H1 (cell line): ENCODE results near the gene MPP3. TPM values are rescaled to one million over a fixed set of nuclear protein-coding genes. Genes with fewer than 3 reads are reported as not detected.

Experiments used
- CTCF ChIA-PET: fragments of 300-600 bp; sonication (Branson Sonifier 250); formaldehyde crosslinking; loops from one replicate; lab custom pipeline; 2021; ENCODE audit not compliant: partially characterized antibody; lab: Charles Lee
- POLR2A ChIA-PET: fragments of 300-600 bp; sonication (Branson Sonifier 250); formaldehyde crosslinking; loops from one replicate; lab custom pipeline; 2021; ENCODE audit warnings: inconsistent platforms; ENCODE audit not compliant: partially characterized antibody; lab: Charles Lee
- DNase-seq, 2 experiments: peaks; one replicate each; pipeline versions ENCODE4 v3.0.0 to v3.0.0-alpha.2; 2010 to 2022; ENCODE audit warnings: low spot score in 2 of 2, low read depth in 1 of 2, mixed read lengths in 1 of 2
- FAIRE-seq: peaks from 2 replicates; lab custom pipeline; 2011; peaks lifted over from hg19 to GRCh38; lab: Jason Lieb, UNC
- H2AFZ ChIP-seq: 2 replicates; pipeline ENCODE4 v1.8.1; 2012; ENCODE audit warnings: low read length, inconsistent platforms
- H2AK5ac ChIP-seq: 2 replicates; pipeline ENCODE4 v1.6.1; 2013; ENCODE audit warnings: low read depth, low read length
- H2BK120ac ChIP-seq: replicated peaks from 2 replicates; pipeline ENCODE3; 2013; ENCODE audit warnings: low read depth, low read length, inconsistent platforms
- H2BK12ac ChIP-seq: 2 replicates; pipeline ENCODE4 v1.6.1; 2013; ENCODE audit warnings: low read depth, low read length
- H2BK15ac ChIP-seq: 2 replicates; pipeline ENCODE4 v1.6.1; 2013; ENCODE audit warnings: low read length
- H2BK20ac ChIP-seq: 2 replicates; pipeline ENCODE4 v1.6.1; 2013; ENCODE audit warnings: low read length
- H2BK5ac ChIP-seq: 2 replicates; pipeline ENCODE4 v1.6.1; 2013; ENCODE audit warnings: low read depth, low read length
- H3K14ac ChIP-seq: 2 replicates; pipeline ENCODE4 v1.6.1; 2013; ENCODE audit warnings: inconsistent platforms; ENCODE audit not compliant: insufficient read length
- H3K18ac ChIP-seq: 2 replicates; pipeline ENCODE4 v1.6.1; 2013; ENCODE audit warnings: low read length; ENCODE audit errors: extremely low read depth
- H3K23ac ChIP-seq: 2 replicates; pipeline ENCODE4 v1.6.1; 2013; ENCODE audit warnings: inconsistent platforms; ENCODE audit not compliant: insufficient read length
- H3K23me2 ChIP-seq: 2 replicates; pipeline ENCODE4 v1.6.1; 2013; ENCODE audit warnings: low read depth, low read length
- H3K27ac ChIP-seq: 2 replicates; pipeline ENCODE4 v1.6.1; 2011; ENCODE audit warnings: low read depth, low read length, inconsistent platforms
- H3K27me3 ChIP-seq, 4 experiments: replicated peaks in 1 of 4; 1 replicate in 1 of 4; 2 replicates in 3 of 4; pipeline versions ENCODE4 v1.6.1 to v1.8.1; 2011 to 2013; ENCODE audit warnings: low read length in 3 of 4, mild to moderate bottlenecking in 3 of 4, inconsistent platforms in 2 of 4, mixed read lengths in 2 of 4, moderate library complexity in 1 of 4; ENCODE audit not compliant: control insufficient read depth in 3 of 4, insufficient read depth in 3 of 4; ENCODE audit errors: extremely low read depth in 1 of 4
- H3K36me3 ChIP-seq, 4 experiments: 2 replicates each; pipeline versions ENCODE4 v1.6.1 to v1.8.1; 2011 to 2013; ENCODE audit warnings: mild to moderate bottlenecking in 4 of 4, low read length in 3 of 4, moderate library complexity in 2 of 4, control low read depth in 1 of 4, inconsistent platforms in 1 of 4; ENCODE audit not compliant: insufficient read depth in 4 of 4, control insufficient read depth in 2 of 4
- H3K4ac ChIP-seq: replicated peaks from 2 replicates; pipeline ENCODE3; 2013; ENCODE audit warnings: low read length, low read depth, mixed read lengths, inconsistent platforms; ENCODE audit not compliant: insufficient read length
- H3K4me1 ChIP-seq, 4 experiments: replicated peaks in 1 of 4; 1 replicate in 1 of 4; 2 replicates in 3 of 4; pipeline versions ENCODE4 v1.6.1 to v1.8.1; 2011 to 2013; ENCODE audit warnings: low read length in 3 of 4, inconsistent platforms in 2 of 4, mixed read lengths in 1 of 4; ENCODE audit not compliant: insufficient read depth in 4 of 4, control insufficient read depth in 3 of 4
- H3K4me2 ChIP-seq, 2 experiments: 2 replicates each; pipeline versions ENCODE4 v1.6.1 to v1.8.1; 2011 to 2013; ENCODE audit warnings: low read depth in 2 of 2, low read length in 2 of 2, control low read depth in 1 of 2, inconsistent platforms in 1 of 2, mild to moderate bottlenecking in 1 of 2; ENCODE audit not compliant: insufficient read depth in 1 of 2
- H3K4me3 ChIP-seq, 4 experiments: fragments of 200-600, 300-600 bp in 1 of 4; sonication (generic), shearing (Covaris generic), sonication (Bioruptor Twin) in 1 of 4; 2 replicates each; pipeline versions ENCODE4 v1.5.1 to v1.8.1; 2011 to 2016; ENCODE audit warnings: low read length in 4 of 4, low read depth in 3 of 4, control low read depth in 2 of 4, inconsistent platforms in 2 of 4, mild to moderate bottlenecking in 2 of 4, mixed read lengths in 1 of 4, moderate library complexity in 1 of 4; ENCODE audit not compliant: insufficient read depth in 2 of 4; ENCODE audit errors: extremely low read depth in 1 of 4
- H3K56ac ChIP-seq: replicated peaks from 2 replicates; pipeline ENCODE3; 2013; ENCODE audit warnings: low read depth, mild to moderate bottlenecking, mixed read lengths, low read length, inconsistent platforms; ENCODE audit not compliant: insufficient read length
- H3K79me1 ChIP-seq: 2 replicates; pipeline ENCODE4 v1.6.1; 2013; ENCODE audit warnings: low read depth, low read length, control low read depth
- H3K79me2 ChIP-seq, 2 experiments: 2 replicates each; pipeline versions ENCODE4 v1.6.1 to v1.8.1; 2012 to 2013; ENCODE audit warnings: low read length in 2 of 2, mild to moderate bottlenecking in 2 of 2, inconsistent platforms in 1 of 2; ENCODE audit not compliant: insufficient read depth in 2 of 2, control insufficient read depth in 1 of 2
- H3K9ac ChIP-seq, 4 experiments: replicated peaks in 1 of 4; 1 replicate in 1 of 4; 2 replicates in 3 of 4; pipeline versions ENCODE4 v1.6.1 to v1.8.1; 2011 to 2013; ENCODE audit warnings: low read depth in 3 of 4, low read length in 3 of 4, control low read depth in 2 of 4, mild to moderate bottlenecking in 2 of 4, moderate library complexity in 2 of 4, inconsistent platforms in 1 of 4; ENCODE audit errors: extremely low read depth in 1 of 4
- H3K9me3 ChIP-seq, 2 experiments: 2 replicates each; pipeline versions ENCODE4 v1.6.1 to v1.8.1; 2012 to 2013; ENCODE audit warnings: mild to moderate bottlenecking in 2 of 2, moderate library complexity in 2 of 2, control low read depth in 1 of 2, inconsistent platforms in 1 of 2, low read depth in 1 of 2, low read length in 1 of 2, mixed read lengths in 1 of 2; ENCODE audit not compliant: insufficient read depth in 2 of 2
- H4K20me1 ChIP-seq, 2 experiments: replicated peaks in 1 of 2; 2 replicates each; pipeline versions ENCODE3 to v1.8.1; 2011 to 2013; ENCODE audit warnings: inconsistent platforms in 2 of 2, low read length in 2 of 2, mild to moderate bottlenecking in 1 of 2; ENCODE audit not compliant: insufficient read depth in 2 of 2, control insufficient read depth in 1 of 2
- H4K5ac ChIP-seq: 2 replicates; pipeline ENCODE4 v1.6.1; 2013; ENCODE audit warnings: low read length, low read depth, mixed read lengths, inconsistent platforms; ENCODE audit not compliant: insufficient read length
- H4K8ac ChIP-seq: 2 replicates; pipeline ENCODE4 v1.8.0; 2013; ENCODE audit warnings: mild to moderate bottlenecking, moderate library complexity, low read length, inconsistent platforms; ENCODE audit not compliant: insufficient read depth; ENCODE audit errors: extremely low read depth
- H4K91ac ChIP-seq: replicated peaks from 2 replicates; pipeline ENCODE3; 2013; ENCODE audit warnings: low read length, mixed read lengths, inconsistent platforms; ENCODE audit not compliant: insufficient read length
- CEBPB ChIP-seq: IDR thresholded peaks from 2 replicates; pipeline ENCODE4 v1.6.1; 2012; ENCODE audit warnings: low read depth, low read length
- EGR1 ChIP-seq: IDR thresholded peaks from 2 replicates; pipeline ENCODE4 v1.6.1; 2011; ENCODE audit warnings: low read depth, low read length, borderline replicate concordance
- GTF2F1 ChIP-seq: IDR thresholded peaks from 2 replicates; pipeline ENCODE4 v1.6.1; 2012; ENCODE audit warnings: low read depth, low read length, improper control_type of control experiment, borderline replicate concordance
- HDAC6 ChIP-seq: IDR thresholded peaks from one replicate; pipeline ENCODE4 v1.7.1; 2012; ENCODE audit warnings: low read depth, mild to moderate bottlenecking, inconsistent platforms, low read length, moderate library complexity
- SAP30 ChIP-seq: fragments of 300-600 bp; sonication (generic); IDR thresholded peaks from 2 replicates; pipeline ENCODE4 v1.7.1; 2012; ENCODE audit warnings: low read length, moderate library complexity, mild to moderate bottlenecking, inconsistent platforms; ENCODE audit not compliant: insufficient read depth, insufficient replicate concordance
- WGBS, 2 experiments: shearing (Covaris generic) in 1 of 2; methylation state at CpG; one replicate each; pipeline versions ENCODE4 v1.1.6 to v1.1.7; 2013 to 2015; ENCODE audit warnings: low lambda C conversion rate in 2 of 2, mixed read lengths in 2 of 2, inconsistent platforms in 1 of 2, low coverage in 1 of 2, missing lambda C conversion rate in 1 of 2; ENCODE audit not compliant: insufficient replicate concordance in 2 of 2, insufficient coverage in 1 of 2, insufficient read length in 1 of 2; ENCODE audit errors: extremely low coverage in 1 of 2, missing lambda C conversion rate in 1 of 2; 5-methylcytosine and 5-hydroxymethylcytosine counted together
- polyA plus RNA-seq, 7 experiments: library from polyadenylated mRNA; depleted of rRNA in 3 of 7; stranded (reverse) in 5 of 7; unstranded in 2 of 7; fragments of >200 nt in 5 of 7; fragments of 200-250 nt in 2 of 7; gene quantifications; 1 replicate in 5 of 7; 2 replicates in 1 of 7; 4 replicates in 1 of 7; pipeline versions ENCODE4 v1.2.1 to v1.2.3, GENCODE V29; 2011 to 2013; ENCODE audit warnings: missing spikeins in 2 of 7, mixed read lengths in 2 of 7
- total RNA-seq: library from RNA; stranded (reverse); fragmentation: NEBNext Ultra II Directional; extraction: Animal tissue kit (Norgen Biotek cat#: 25700); gene quantifications from 2 replicates; pipeline ENCODE4 v1.2.1, GENCODE V29; 2021

MPP3 gene
- total and polyA plus RNA-seq, 2 of the 8 experiments (the other 6 are each of a cell fraction or from before 2014, with no cell fraction given): 3.1 to 6.1 TPM

DNA sequence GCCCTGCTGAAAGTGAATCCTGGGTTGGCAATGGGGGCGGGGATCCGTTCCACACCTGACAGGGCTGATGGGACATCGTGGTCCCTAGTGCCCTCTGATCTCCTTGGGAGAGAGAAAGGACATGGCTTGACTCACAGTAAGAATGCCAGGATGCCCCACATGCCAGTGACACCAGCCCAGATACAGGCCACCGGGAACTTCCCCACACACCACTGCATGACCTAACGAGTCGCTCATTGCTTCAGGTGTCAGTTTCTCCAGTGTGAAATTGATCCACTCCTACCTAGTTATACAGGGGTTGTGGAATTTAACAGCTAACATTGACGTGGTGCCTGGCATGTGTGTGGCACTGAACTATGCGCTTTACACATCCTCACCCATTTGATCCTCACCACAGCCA lies 21.6 kb upstream of the MPP3 start:
- Histone ChIP-seq H3K9ac (no peak overlapping the region), H2BK20ac (no peak overlapping the region), H3K56ac (no peak overlapping the region), H2BK120ac (no peak overlapping the region), H2AFZ (no peak overlapping the region), H3K9me3 (no peaks in the 10 kb centered on the region), H3K18ac (no peak overlapping the region), H3K4me2 (no peak overlapping the region), H2BK5ac (no peak overlapping the region), H2AK5ac (no peak overlapping the region), H3K79me2 (no peaks in the 10 kb centered on the region), H3K14ac (no peak overlapping the region), H4K5ac (no peak overlapping the region), H3K4me3 (no peak overlapping the region), H3K79me1 (no peaks in the 10 kb centered on the region), H3K4ac (no peak overlapping the region), H3K23me2 (no peaks in the 10 kb centered on the region), H2BK15ac (no peak overlapping the region), H3K4me1 (peaks cover 0 to 4% (median under 1%) of the 10 kb centered on the region in 4 experiments; a peak in 3 of 7 replicates), H3K36me3 (no peaks in the 10 kb centered on the region), H4K20me1 (no peaks in the 10 kb centered on the region), H4K8ac (no peak overlapping the region; the same call in 1 of the 2 replicates), H3K23ac (no peak overlapping the region), H2BK12ac (no peak overlapping the region), H3K27me3 (no peaks in the 10 kb centered on the region), H4K91ac (no peak overlapping the region), H3K27ac (no peak overlapping the region)
- ChIA-PET POLR2A (no interaction called here), CTCF (interaction anchor here (0.7 to 5.9 kb wide), 10 partner anchors 8 to 220 kb away, joined by 3 to 25 read pairs (median 5); partner anchors contain the start of gene CD300LG)
- WGBS, 2 experiments: 81% methylated on average over 8 of the region's 8 CpGs; no CpG with 5 or more reads in 1 of the 2 experiments
- FAIRE-seq (no peak), DNase-seq (no peak)
- TF ChIP-seq SAP30: no peak
- TF ChIP-seq HDAC6: no peak
- no peak for TF ChIP-seq CEBPB
- no peak for TF ChIP-seq GTF2F1
- no peak for TF ChIP-seq EGR1
